SU-DHL-6 (cell line): ENCODE results near the gene TAS2R16.

ENCODE experiments used
- H2AFZ ChIP-seq: fragments of 200-600 bp; sonication (generic); 2 replicates; pipeline ENCODE4 v1.6.1; 2014; ENCODE audit warnings: low read depth, mild to moderate bottlenecking, moderate library complexity, mixed read lengths, antibody characterized with exemption, low read length; ENCODE audit not compliant: severe bottlenecking
- H3F3A ChIP-seq: fragments of 200-600 bp; shearing (Covaris generic); 2 replicates; pipeline ENCODE4 v1.6.0; 2016; ENCODE audit warnings: antibody characterized with exemption, mild to moderate bottlenecking; ENCODE audit not compliant: insufficient read depth
- H3K27ac ChIP-seq: fragments of 200-600 bp; sonication (generic); 2 replicates; pipeline ENCODE4 v1.5.1; 2016; ENCODE audit warnings: low read depth, mild to moderate bottlenecking, low read length, moderate library complexity, mixed read lengths
- H3K27me3 ChIP-seq: fragments of 200-600 bp; sonication (generic), shearing (Covaris generic); 2 replicates; pipeline ENCODE4 v1.6.0; 2014; ENCODE audit warnings: mild to moderate bottlenecking, low read length
- H3K36me3 ChIP-seq: fragments of 200-600 bp; sonication (generic); 2 replicates; pipeline ENCODE4 v1.6.1; 2014; ENCODE audit warnings: mild to moderate bottlenecking, low read length, mixed read lengths
- H3K4me2 ChIP-seq: fragments of 300-600, 200-600 bp; shearing (Covaris generic), sonication (generic); 2 replicates; pipeline ENCODE4 v1.6.0; 2014; ENCODE audit warnings: low read length, low read depth, mild to moderate bottlenecking; ENCODE audit not compliant: poor library complexity, severe bottlenecking
- H3K4me3 ChIP-seq: fragments of 200-600 bp; sonication (generic); 2 replicates; pipeline ENCODE4 v1.5.1; 2014; ENCODE audit warnings: antibody characterized with exemption, low read length, mild to moderate bottlenecking, mixed read lengths; ENCODE audit not compliant: insufficient read depth, poor library complexity, severe bottlenecking
- H3K79me2 ChIP-seq: fragments of 200-600 bp; sonication (generic); 2 replicates; pipeline ENCODE4 v1.6.1; 2014; ENCODE audit warnings: mild to moderate bottlenecking, low read length, moderate library complexity; ENCODE audit not compliant: insufficient read depth
- H3K9ac ChIP-seq: fragments of 200-600 bp; sonication (generic); 2 replicates; pipeline ENCODE4 v1.7.0; 2014; ENCODE audit warnings: mild to moderate bottlenecking, low read length
- H3K9me2 ChIP-seq: fragments of 200-600 bp; sonication (generic); replicated peaks from 2 replicates; pipeline ENCODE4 v1.6.1; 2014; ENCODE audit warnings: low read length; ENCODE audit not compliant: insufficient read depth
- H3K9me3 ChIP-seq: fragments of 200-600 bp; sonication (generic); 2 replicates; pipeline ENCODE4 v1.6.1; 2014; ENCODE audit warnings: low read length, mixed read lengths; ENCODE audit not compliant: insufficient read depth
- H4K20me1 ChIP-seq: fragments of 200-600 bp; sonication (generic); 2 replicates; pipeline ENCODE4 v1.6.1; 2014; ENCODE audit warnings: low read depth, mild to moderate bottlenecking, antibody characterized with exemption, low read length, moderate library complexity, mixed read lengths
- EZH2phosphoT487 ChIP-seq: fragments of 200-600 bp; sonication (generic), shearing (Covaris generic); conservative IDR thresholded peaks from 2 replicates; pipeline ENCODE4 v1.6.1; 2018; ENCODE audit warnings: mild to moderate bottlenecking, antibody characterized with exemption, low read length, moderate library complexity, mixed read lengths
- TF ChIP-seq, protein P1 (sequence below): fragments of 200-600 bp; sonication (generic); IDR thresholded peaks from one replicate; pipeline ENCODE4 v1.5.1; 2017; ENCODE audit warnings: antibody characterized with exemption, mild to moderate bottlenecking, low read length, moderate library complexity; ENCODE audit not compliant: insufficient read depth, poor library complexity, severe bottlenecking

Gene TAS2R16

DNA sequence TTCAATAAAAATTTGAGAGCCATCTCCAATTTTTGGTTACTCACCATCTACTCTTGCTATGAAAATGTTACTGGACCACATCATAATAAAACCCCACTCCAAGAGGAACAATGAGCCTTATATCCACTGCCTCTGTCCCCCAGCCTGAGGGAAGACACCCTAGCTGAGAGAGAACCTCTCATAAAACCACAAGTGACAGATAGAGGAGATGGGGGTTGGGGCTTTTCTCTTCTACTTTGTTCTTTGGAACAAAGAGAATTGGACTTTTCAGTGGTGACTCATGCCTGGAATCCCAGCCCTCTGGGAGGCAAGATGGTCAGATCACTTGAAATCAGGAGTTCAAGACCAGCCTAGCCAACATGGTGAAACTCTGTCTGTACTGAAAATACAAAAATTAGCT lies 27.6 kb upstream of the TAS2R16 start:
- H4K20me1 ChIP-seq: no peaks in the 10 kb centered on the region
- no peak overlapping the region for H2AFZ ChIP-seq
- no peak overlapping the region for H3K27ac ChIP-seq
- H3K9ac ChIP-seq: no peak overlapping the region
- H3K4me3 ChIP-seq: no peak overlapping the region
- no peaks in the 10 kb centered on the region for H3K36me3 ChIP-seq
- no peaks in the 10 kb centered on the region for H3K27me3 ChIP-seq
- H3K9me3 ChIP-seq: no peaks in the 10 kb centered on the region
- H3F3A ChIP-seq: no peaks in the 10 kb centered on the region
- H3K79me2 ChIP-seq: no peaks in the 10 kb centered on the region
- H3K4me2 ChIP-seq: no peak overlapping the region
- TF ChIP-seq, protein P1, sequence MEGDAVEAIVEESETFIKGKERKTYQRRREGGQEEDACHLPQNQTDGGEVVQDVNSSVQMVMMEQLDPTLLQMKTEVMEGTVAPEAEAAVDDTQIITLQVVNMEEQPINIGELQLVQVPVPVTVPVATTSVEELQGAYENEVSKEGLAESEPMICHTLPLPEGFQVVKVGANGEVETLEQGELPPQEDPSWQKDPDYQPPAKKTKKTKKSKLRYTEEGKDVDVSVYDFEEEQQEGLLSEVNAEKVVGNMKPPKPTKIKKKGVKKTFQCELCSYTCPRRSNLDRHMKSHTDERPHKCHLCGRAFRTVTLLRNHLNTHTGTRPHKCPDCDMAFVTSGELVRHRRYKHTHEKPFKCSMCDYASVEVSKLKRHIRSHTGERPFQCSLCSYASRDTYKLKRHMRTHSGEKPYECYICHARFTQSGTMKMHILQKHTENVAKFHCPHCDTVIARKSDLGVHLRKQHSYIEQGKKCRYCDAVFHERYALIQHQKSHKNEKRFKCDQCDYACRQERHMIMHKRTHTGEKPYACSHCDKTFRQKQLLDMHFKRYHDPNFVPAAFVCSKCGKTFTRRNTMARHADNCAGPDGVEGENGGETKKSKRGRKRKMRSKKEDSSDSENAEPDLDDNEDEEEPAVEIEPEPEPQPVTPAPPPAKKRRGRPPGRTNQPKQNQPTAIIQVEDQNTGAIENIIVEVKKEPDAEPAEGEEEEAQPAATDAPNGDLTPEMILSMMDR: no peak
- TF ChIP-seq EZH2phosphoT487: no peak
- H3K9me2 ChIP-seq: no peaks in the 10 kb centered on the region

DNA sequence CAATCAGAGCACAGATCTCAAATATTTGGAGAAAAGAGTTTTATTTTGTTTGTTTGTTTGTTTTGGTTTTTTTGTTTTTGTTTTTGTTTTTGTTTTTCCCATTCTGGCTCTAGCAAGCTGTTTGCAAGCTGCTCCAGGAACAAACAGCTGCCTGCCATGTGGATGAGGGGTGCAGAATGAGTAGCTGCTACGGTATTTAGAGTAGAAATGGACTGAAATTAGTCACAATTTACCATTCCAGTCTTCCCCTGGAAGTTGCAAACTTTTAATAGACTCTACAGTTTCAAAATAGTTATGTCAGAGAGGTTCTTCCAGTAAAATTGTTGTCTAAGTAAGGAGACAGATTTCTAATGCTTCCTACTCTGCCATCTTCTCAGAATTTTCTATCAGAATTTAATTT lies 27.1 kb upstream of the TAS2R16 start:
- no peak for TF ChIP-seq EZH2phosphoT487
- TF ChIP-seq, protein P1: no peak
- Histone ChIP-seq H2AFZ (no peak overlapping the region), H3F3A (no peaks in the 10 kb centered on the region), H3K4me3 (no peak overlapping the region), H3K27ac (no peak overlapping the region), H3K9me2 (no peaks in the 10 kb centered on the region), H3K9me3 (no peaks in the 10 kb centered on the region), H3K9ac (no peak overlapping the region), H3K36me3 (no peaks in the 10 kb centered on the region), H3K4me2 (no peak overlapping the region), H4K20me1 (no peaks in the 10 kb centered on the region), H3K79me2 (no peaks in the 10 kb centered on the region), H3K27me3 (no peaks in the 10 kb centered on the region)

GRCh38 chr7:123012435-123012834 lies 16.9 kb upstream of the TAS2R16 start:
- TF ChIP-seq, protein P1: no peak
- no peak for TF ChIP-seq EZH2phosphoT487
- Histone ChIP-seq H3K79me2 (no peaks in the 10 kb centered on the region), H3F3A (no peaks in the 10 kb centered on the region), H3K36me3 (no peaks in the 10 kb centered on the region), H3K4me3 (no peak overlapping the region), H3K27ac (no peak overlapping the region), H3K27me3 (no peaks in the 10 kb centered on the region), H3K9me3 (no peaks in the 10 kb centered on the region), H3K4me2 (no peak overlapping the region), H4K20me1 (no peaks in the 10 kb centered on the region), H2AFZ (no peak overlapping the region), H3K9me2 (no peaks in the 10 kb centered on the region; the same call in 1 of the 2 replicates), H3K9ac (no peak overlapping the region)
